ENCODE data around the gene DIS3L2. TPM values are rescaled to one million over a fixed set of nuclear protein-coding genes. Genes with fewer than 3 reads are reported as not detected.

DIS3L2 gene
- total RNA-seq, 1 donor from 2014 or later, result 24.0 TPM

- no peak overlapping the region for H2AFZ ChIP-seq (ENCODE audit: low read depth, low read length)
- H3K4me1 Mint-ChIP-seq (ENCODE audit: low read depth, unreplicated experiment), result no peaks in the 10 kb centered on the region
- H3K9me3 Mint-ChIP-seq (ENCODE audit: unreplicated experiment), result no peaks in the 10 kb centered on the region
- H3K4me3 ChIP-seq (ENCODE audit: insufficient read depth, low read depth, low read length), result no peak overlapping the region
- TF ChIP-seq, protein P1, sequence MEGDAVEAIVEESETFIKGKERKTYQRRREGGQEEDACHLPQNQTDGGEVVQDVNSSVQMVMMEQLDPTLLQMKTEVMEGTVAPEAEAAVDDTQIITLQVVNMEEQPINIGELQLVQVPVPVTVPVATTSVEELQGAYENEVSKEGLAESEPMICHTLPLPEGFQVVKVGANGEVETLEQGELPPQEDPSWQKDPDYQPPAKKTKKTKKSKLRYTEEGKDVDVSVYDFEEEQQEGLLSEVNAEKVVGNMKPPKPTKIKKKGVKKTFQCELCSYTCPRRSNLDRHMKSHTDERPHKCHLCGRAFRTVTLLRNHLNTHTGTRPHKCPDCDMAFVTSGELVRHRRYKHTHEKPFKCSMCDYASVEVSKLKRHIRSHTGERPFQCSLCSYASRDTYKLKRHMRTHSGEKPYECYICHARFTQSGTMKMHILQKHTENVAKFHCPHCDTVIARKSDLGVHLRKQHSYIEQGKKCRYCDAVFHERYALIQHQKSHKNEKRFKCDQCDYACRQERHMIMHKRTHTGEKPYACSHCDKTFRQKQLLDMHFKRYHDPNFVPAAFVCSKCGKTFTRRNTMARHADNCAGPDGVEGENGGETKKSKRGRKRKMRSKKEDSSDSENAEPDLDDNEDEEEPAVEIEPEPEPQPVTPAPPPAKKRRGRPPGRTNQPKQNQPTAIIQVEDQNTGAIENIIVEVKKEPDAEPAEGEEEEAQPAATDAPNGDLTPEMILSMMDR (IDR thresholded peaks at IDR 0.05; ENCODE audit: insufficient read depth, low read depth, low read length), result no peak
- TF ChIP-seq EZH2 (IDR thresholded peaks at IDR 0.05; ENCODE audit: insufficient read depth, low read length), result no peak
- H3K27ac ChIP-seq (ENCODE audit: low read depth, low read length), result no peak overlapping the region
- no peak overlapping the region for H3K27ac Mint-ChIP-seq (ENCODE audit: unreplicated experiment)
- FAIRE-seq (no peak), DNase-seq (ENCODE audit: low read depth) (no peak)
- H4K20me1 ChIP-seq (ENCODE audit: insufficient read depth, low read length), result peaks cover 42% of the 10 kb centered on the region
- no peaks in the 10 kb centered on the region for H3K36me3 ChIP-seq (ENCODE audit: insufficient read depth, low read length)
- H3K4me1 ChIP-seq (ENCODE audit: insufficient read depth, low read length), result no peaks in the 10 kb centered on the region
- H3K4me3 Mint-ChIP-seq (ENCODE audit: unreplicated experiment), result no peak overlapping the region
- H3K4me2 ChIP-seq (ENCODE audit: low read length), result no peak overlapping the region
- peaks cover 40% of the 10 kb centered on the region for H3K79me2 ChIP-seq (ENCODE audit: insufficient read depth, low read length)
- H3K27me3 ChIP-seq (ENCODE audit: insufficient read depth, low read length), result no peaks in the 10 kb centered on the region
- no peaks in the 10 kb centered on the region for H3K27me3 Mint-ChIP-seq (ENCODE audit: low read depth, unreplicated experiment)
- H3K9me3 ChIP-seq (ENCODE audit: insufficient read depth, low read depth, low read length), result no peaks in the 10 kb centered on the region
- no peak overlapping the region for H3K9ac ChIP-seq (ENCODE audit: low read length)
- H3K36me3 Mint-ChIP-seq (ENCODE audit: low read depth, unreplicated experiment), result peaks cover 3% of the 10 kb centered on the region
These were observed 39.6 kb downstream of the DIS3L2 start for GRCh38 chr2:232001073-232001472.

DNA sequence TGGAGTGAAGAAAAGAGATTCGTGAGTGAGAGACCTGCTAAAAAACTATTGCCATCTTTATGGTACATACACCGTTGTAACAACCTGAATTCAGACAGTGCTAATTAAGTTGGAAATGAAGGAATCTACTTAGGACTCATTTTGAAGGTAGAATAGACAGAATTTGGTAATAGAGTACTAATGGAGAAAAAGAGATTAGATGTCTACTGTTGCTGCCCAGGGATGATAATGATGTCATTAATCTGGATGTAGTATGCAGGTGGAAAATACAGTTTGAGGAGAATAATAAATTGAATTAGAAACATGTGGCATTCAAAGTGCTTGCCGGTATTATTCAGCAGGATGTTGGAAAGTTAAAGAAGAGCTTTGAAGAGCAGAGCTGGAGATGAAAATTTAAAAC is 44.7 kb downstream of the DIS3L2 start:
- Histone ChIP-seq H3K4me1 (ENCODE audit: insufficient read depth, low read length) (peaks cover 9% of the 10 kb centered on the region), H3K36me3 (ENCODE audit: insufficient read depth, low read length) (no peaks in the 10 kb centered on the region), H2AFZ (ENCODE audit: low read depth, low read length) (no peak overlapping the region), H3K27ac (ENCODE audit: low read depth, low read length) (no peak overlapping the region), H3K9ac (ENCODE audit: low read length) (no peak overlapping the region), H3K9me3 (ENCODE audit: insufficient read depth, low read depth, low read length) (no peaks in the 10 kb centered on the region), H3K4me3 (ENCODE audit: insufficient read depth, low read depth, low read length) (no peak overlapping the region), H3K27me3 (ENCODE audit: insufficient read depth, low read length) (no peaks in the 10 kb centered on the region), H3K4me2 (ENCODE audit: low read length) (no peak overlapping the region), H4K20me1 (ENCODE audit: insufficient read depth, low read length) (peaks cover 45% of the 10 kb centered on the region), H3K79me2 (ENCODE audit: insufficient read depth, low read length) (peaks cover 36% of the 10 kb centered on the region)
- Mint-ChIP-seq H3K4me1 (ENCODE audit: low read depth, unreplicated experiment) (peaks cover 20% of the 10 kb centered on the region), H3K9me3 (ENCODE audit: unreplicated experiment) (no peaks in the 10 kb centered on the region), H3K27me3 (ENCODE audit: low read depth, unreplicated experiment) (no peaks in the 10 kb centered on the region), H3K4me3 (ENCODE audit: unreplicated experiment) (no peak overlapping the region), H3K27ac (ENCODE audit: unreplicated experiment) (no peak overlapping the region), H3K36me3 (ENCODE audit: low read depth, unreplicated experiment) (peaks cover 7% of the 10 kb centered on the region)
- no peak for TF ChIP-seq EZH2 (IDR thresholded peaks at IDR 0.05; ENCODE audit: insufficient read depth, low read length)
- TF ChIP-seq, protein P1 (IDR thresholded peaks at IDR 0.05; ENCODE audit: insufficient read depth, low read depth, low read length), result no peak
- no peak for DNase-seq (ENCODE audit: low read depth)
- FAIRE-seq, result no peak

- Histone ChIP-seq H3K27me3 (ENCODE audit: insufficient read depth, low read length) (no peaks in the 10 kb centered on the region), H3K4me2 (ENCODE audit: low read length) (peak overlapping the region; percentile 15), H3K27ac (ENCODE audit: low read depth, low read length) (no peak overlapping the region), H3K4me3 (ENCODE audit: insufficient read depth, low read depth, low read length) (no peak overlapping the region), H3K4me1 (ENCODE audit: insufficient read depth, low read length) (peaks cover 20% of the 10 kb centered on the region), H3K36me3 (ENCODE audit: insufficient read depth, low read length) (no peaks in the 10 kb centered on the region), H3K79me2 (ENCODE audit: insufficient read depth, low read length) (peaks cover 26% of the 10 kb centered on the region), H3K9me3 (ENCODE audit: insufficient read depth, low read depth, low read length) (no peaks in the 10 kb centered on the region), H3K9ac (ENCODE audit: low read length) (no peak overlapping the region), H4K20me1 (ENCODE audit: insufficient read depth, low read length) (peaks cover 53% of the 10 kb centered on the region), H2AFZ (ENCODE audit: low read depth, low read length) (no peak overlapping the region)
- peaks cover 7% of the 10 kb centered on the region for H3K36me3 Mint-ChIP-seq (ENCODE audit: low read depth, unreplicated experiment)
- no peak overlapping the region for H3K4me3 Mint-ChIP-seq (ENCODE audit: unreplicated experiment)
- peak overlapping the region; percentile 78 for H3K27ac Mint-ChIP-seq (ENCODE audit: unreplicated experiment)
- no peak for TF ChIP-seq EZH2 (IDR thresholded peaks at IDR 0.05; ENCODE audit: insufficient read depth, low read length)
- TF ChIP-seq, protein P1 (IDR thresholded peaks at IDR 0.05; ENCODE audit: insufficient read depth, low read depth, low read length), result no peak
- peaks cover 20% of the 10 kb centered on the region for H3K4me1 Mint-ChIP-seq (ENCODE audit: low read depth, unreplicated experiment)
- peak; percentile 17 for DNase-seq (ENCODE audit: low read depth)
- no peaks in the 10 kb centered on the region for H3K9me3 Mint-ChIP-seq (ENCODE audit: unreplicated experiment)
- H3K27me3 Mint-ChIP-seq (ENCODE audit: low read depth, unreplicated experiment), result no peaks in the 10 kb centered on the region
- FAIRE-seq, result no peak
These were observed 47.6 kb downstream of the DIS3L2 start for GRCh38 chr2:232008907-232009638.
